ENCODE results near the gene DNAJC13.

The DNAJC13 gene

DNA sequence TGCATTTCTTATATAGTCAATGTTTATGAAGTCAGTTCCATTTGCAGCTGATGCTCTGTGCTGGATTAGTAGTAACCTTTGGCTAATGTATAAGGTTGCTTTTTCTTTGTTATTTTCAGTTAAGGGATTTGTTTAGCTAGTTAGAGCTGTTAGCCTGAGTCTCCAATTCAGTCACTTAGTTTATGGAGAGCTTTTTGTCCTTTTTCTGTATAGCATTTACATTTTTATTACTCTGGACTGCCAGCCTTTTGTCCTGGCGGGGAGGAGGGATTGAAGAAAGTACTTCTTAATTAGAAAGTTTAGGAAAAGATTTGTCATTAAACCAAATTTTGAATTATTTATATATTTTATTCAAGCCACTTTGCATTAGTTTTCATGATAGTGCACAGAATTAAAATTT is 52.0 kb downstream of the DNAJC13 start:
- no peak for DNase-seq

DNA sequence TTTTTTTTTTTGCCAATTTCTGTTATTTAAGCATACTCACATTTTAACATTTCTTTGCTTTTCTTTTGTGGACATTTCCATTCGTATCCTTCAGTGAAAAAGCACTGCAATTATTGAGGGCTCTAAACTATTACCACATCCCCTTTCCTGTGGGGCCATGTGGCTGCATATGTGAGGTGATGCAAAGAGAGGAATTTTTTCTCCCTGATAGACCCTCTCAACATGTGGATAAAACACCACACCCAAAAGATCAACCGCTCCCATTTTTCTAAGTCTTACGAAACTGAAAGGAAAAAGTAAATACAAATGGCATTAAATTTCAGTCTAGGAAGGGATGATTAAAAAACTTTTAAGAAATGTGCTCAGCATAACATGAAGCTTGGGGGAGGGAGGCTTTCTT is 68.8 kb downstream of the DNAJC13 start:
- DNase-seq: no peak

DNA sequence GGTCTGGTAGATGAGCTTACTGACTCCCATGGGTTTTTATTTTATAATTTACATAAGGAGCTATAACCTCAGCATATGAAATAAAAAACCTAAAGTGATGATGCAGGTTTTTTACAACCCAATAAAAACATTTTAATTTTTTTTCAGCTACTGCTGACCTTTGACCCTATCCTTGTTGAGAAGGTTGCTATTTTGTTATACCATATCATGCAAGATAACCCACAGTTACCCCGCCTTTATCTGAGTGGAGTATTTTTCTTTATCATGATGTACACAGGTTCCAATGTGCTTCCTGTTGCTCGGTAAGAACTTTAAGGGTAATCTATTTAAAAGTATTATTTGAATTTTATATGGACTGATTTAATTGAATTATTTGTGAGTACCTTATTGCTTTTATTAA is 70.8 kb downstream of the DNAJC13 start:
- no peak for DNase-seq

GRCh38 chr3:132499071-132499470 is 81.8 kb downstream of the DNAJC13 start:
- DNase-seq: no peak

DNA sequence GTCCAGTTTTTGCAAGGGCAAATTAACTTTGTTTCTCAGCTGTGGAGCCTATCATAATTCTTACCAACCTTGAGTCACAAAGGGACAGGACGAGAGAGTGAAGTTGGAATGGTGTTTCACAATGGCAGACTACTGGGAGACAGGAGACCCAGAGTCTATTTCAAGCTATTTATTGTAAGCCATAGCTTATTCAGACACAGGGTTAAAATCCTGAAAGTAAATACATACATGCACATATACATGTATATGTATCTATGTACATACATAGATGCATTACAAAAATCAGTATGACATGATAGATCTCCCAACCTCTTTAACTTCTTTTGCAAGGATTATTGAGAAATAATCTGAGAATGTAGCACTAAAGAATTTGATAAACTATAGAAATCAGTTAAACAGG is 86.3 kb downstream of the DNAJC13 start:
- no peak for DNase-seq

DNA sequence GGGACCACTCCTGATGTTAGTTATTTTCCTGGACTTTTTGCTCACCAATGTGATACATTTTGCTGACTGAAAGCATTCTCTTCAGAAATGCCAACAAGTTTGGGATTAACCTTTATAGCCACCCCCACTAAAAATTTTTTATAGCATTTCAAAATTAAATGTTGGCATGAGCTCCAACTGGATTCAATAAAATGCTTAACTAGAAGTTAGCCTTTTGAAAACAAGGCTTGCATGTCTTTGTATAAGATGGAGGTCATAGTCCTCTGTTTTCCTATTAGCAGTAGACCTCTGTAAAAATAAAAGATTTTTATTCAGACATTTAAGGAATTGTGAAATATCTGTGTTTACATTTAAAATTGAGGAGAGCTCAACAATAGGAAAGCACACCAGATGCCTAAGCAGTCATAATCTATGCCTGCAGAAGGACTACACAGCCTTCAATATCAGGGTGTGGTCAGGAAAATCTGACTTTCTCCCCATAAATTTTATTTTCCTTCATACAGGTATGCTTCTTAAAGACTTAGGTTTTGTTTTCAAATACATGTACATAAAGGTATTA is 87.2 kb downstream of the DNAJC13 start:
- DNase-seq: no peak

DNA sequence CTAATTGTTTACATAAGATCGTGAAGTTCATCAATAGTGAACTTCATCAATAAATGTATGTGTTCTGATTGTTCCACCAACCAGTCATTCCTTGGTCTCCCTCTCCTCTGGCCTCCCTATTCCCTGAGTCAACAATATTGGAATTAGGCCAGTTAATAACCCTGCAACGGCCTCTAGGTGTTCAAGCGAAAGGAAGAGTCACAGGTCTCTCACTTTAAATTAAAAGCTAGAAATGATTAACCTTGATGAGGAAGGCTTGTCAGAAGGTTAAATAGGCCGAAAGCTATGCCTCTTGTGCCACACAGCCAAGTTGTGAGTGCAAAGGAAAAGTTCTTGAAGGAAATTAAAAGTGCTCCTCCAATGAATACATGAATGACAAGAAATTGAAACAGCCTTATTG is 90.4 kb downstream of the DNAJC13 start:
- DNase-seq: no peak

DNA sequence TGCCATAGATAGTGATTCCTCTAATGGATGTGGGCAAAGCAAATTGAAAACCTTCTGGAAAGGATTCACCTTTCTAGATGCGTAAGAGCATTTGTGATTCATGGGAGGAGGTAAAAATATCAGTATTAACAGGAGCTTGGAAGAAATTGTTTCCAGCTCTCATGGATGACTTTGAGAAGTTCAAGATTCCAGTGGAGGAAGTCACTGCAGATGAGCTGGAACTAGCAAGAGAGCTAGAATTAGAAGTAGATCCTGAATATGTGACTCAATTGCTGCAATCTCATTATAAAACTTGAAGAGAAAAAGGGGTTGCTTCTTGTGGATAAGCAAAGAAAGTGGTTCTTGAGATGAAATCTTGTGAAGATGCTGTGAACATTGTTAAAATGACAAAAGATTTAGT is 91.8 kb downstream of the DNAJC13 start:
- DNase-seq: no peak

DNA sequence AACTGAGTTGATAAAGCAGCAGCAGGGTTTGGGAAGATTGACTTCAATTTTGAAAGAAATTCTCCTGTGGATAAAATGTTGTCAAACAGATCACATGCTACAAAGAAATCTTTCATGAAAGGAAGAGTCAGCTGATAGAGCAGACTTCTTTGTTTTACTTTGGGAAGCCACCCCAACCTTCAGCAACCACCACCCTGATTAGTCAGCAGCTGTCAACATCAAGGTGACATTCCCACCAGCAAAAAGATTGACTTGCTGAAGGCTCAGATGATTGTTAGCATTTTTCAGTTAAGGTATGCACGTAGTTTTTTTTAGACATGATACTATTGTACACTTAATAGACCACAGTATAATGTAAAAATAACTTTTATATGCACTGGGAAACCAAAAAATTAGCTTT is 92.2 kb downstream of the DNAJC13 start:
- DNase-seq: no peak

- DNase-seq: no peak
These were observed 95.8 kb downstream of the DNAJC13 start for GRCh38 chr3:132513057-132513456.

DNA sequence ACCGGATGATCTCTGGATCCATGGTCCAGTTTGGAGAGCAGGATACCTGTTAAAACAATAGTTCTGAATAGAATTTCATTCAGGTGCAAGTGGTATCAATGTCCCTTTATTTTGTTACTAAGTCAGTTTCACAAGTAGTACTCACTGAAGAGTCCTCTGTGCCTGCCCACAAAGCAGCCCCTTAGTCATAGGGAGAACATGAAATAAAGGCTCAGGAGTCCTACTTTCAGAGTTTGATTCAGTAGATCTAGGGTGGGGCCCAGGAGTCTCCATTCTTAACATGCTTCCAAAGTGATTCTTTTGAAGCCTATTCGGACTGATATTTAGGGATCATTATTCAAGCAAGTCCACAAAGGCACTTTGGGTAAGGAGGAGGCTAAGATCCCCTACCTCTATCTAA is 100.0 kb downstream of the DNAJC13 start:
- DNase-seq: no peak

GRCh38 chr3:132519914-132520313 is 102.6 kb downstream of the DNAJC13 start:
- no peak for DNase-seq

DNA sequence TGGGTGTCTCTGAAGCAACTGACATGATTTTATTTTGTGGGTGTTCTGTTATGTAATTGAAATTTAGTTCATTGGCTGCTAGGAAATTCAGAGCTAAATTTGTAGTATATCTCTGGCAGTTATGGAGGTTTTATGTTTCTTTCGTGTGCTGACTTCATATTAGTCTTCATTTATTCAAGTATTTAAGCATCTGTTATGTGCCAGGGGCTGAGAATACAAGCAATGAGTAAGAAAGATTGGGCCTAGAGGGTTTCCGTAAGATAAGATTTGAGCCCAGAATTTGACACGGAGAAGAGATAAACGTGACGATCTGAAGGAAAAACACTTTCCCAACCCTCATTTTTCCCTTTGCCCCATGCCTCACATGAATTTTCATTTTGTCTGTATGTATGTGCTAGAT is 104.6 kb downstream of the DNAJC13 start:
- no peak for DNase-seq

GRCh38 chr3:132522353-132522752 is 105.1 kb downstream of the DNAJC13 start:
- DNase-seq: no peak

DNA sequence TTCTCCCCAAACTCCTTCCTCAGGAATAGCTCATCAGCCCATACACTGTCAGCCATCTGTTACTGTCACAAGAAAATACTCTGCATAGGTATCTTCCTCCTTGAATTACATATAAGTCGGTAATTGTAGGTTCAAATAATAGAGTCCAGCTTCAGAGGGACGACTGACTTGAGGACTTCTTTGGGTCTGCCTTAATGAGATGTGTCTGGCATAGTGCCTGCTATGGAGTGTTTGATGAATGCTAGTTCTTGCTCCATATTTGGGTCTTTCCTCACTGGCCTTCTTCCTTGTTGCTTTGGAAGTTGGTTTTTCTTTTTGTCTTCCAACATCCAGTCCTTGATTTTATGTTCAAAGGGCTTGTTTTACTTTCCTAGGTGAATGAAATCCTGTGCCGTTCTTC is 113.3 kb downstream of the DNAJC13 start:
- DNase-seq: no peak

- peak; percentile 22 for DNase-seq
These were observed 118.5 kb downstream of the DNAJC13 start for GRCh38 chr3:132535575-132536441.

- no peak for DNase-seq
These were observed 119.3 kb downstream of the DNAJC13 start for GRCh38 chr3:132536442-132537153.

- no peak for DNase-seq
These were observed 120.0 kb downstream of the DNAJC13 start for GRCh38 chr3:132537297-132537696.

- DNase-seq: no peak
These were observed 120.8 kb downstream of the DNAJC13 start for GRCh38 chr3:132538072-132538471.

DNA sequence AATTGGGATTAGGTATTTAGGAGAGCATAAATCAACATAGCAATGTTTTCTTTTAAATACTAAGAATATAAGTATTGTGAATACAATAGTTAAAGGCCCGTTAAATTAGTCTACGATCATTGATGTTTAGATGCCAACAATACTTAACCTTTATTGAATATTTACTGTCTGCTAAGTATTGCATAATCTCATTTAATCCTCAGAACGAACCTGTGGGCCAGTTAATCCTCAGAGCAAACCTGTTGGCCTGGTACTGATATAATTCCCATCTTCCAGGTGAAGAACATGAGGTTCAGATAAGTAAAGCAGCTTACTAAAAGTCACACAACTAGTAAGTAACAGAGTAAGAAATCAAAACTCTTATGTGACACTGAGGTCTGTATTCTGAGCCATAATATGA is 122.4 kb downstream of the DNAJC13 start:
- no peak for DNase-seq

GRCh38 chr3:132542577-132542976 is 125.3 kb downstream of the DNAJC13 start:
- DNase-seq: no peak

GRCh38 chr3:132543011-132543739 is 125.9 kb downstream of the DNAJC13 start:
- no peak for DNase-seq

DNA sequence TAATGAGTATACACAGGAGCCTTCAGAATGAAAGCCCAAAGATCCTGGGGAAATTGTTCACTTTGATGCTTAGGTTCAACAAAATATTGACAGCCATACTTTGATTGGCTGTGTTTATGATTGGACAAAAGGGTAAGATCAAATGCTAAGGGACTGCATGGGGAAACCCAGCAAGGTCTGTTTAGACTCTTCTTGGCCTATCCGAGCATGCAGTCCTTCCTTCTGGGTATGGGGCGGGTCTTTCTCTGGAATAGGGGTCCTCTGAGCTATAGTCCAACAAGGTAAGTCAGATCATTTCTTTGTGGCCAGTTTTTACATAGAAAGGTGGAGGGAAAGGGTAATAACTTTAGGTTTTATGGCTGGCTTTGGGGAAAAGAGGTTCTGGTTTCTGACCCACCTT is 126.8 kb downstream of the DNAJC13 start:
- no peak for DNase-seq

All from NCI-H2081 treated with DMSO at 0.1 percent for 48 hours (cell line).